T follicular helper cell (primary cell): ENCODE results near the gene EPOP.

Source experiments
- DNase-seq: peaks from one replicate; pipeline ENCODE4 v3.0.0-alpha.2; 2020; ENCODE audit warnings: low read depth

The EPOP gene

GRCh38 chr17:38705803-38706504, 31.2 kb upstream of the EPOP start:
- DNase-seq = peak; percentile 7

GRCh38 chr17:38705523-38705802, 30.7 kb upstream of the EPOP start:
- DNase-seq = no peak

- peak; percentile 79 for DNase-seq
Observed at GRCh38 chr17:38704606-38705522, 30.1 kb upstream of the EPOP start, which contains the start of gene MLLT6. MLLT6 (plus strand) TSS chr17:38705273; CDS start chr17:38705633, 360 bp downstream.

GRCh38 chr17:38703742-38704605, 29.2 kb upstream of the EPOP start:
- peak; percentile 53 for DNase-seq

- DNase-seq = no peak
Observed at GRCh38 chr17:38702916-38703741, 28.4 kb upstream of the EPOP start.

GRCh38 chr17:38702166-38702915, 27.6 kb upstream of the EPOP start:
- peak; percentile 72 for DNase-seq

- peak; percentile 51 for DNase-seq
Observed at GRCh38 chr17:38701504-38702165, 26.9 kb upstream of the EPOP start.

GRCh38 chr17:38698760-38699159, 24.0 kb upstream of the EPOP start:
- DNase-seq = no peak

GRCh38 chr17:38697061-38697820, 22.5 kb upstream of the EPOP start:
- DNase-seq = no peak

GRCh38 chr17:38693700-38694329, 19.1 kb upstream of the EPOP start:
- DNase-seq = no peak

GRCh38 chr17:38691154-38691553, 16.4 kb upstream of the EPOP start:
- DNase-seq = no peak

- DNase-seq = no peak
Observed at GRCh38 chr17:38690386-38690785, 15.6 kb upstream of the EPOP start.

- no peak for DNase-seq
Observed at GRCh38 chr17:38687286-38687685, 12.5 kb upstream of the EPOP start.

- DNase-seq = no peak
Observed at GRCh38 chr17:38685491-38685890, 10.7 kb upstream of the EPOP start.

GRCh38 chr17:38681096-38681495, 6.3 kb upstream of the EPOP start:
- no peak for DNase-seq

GRCh38 chr17:38677819-38678218, 3.1 kb upstream of the EPOP start:
- no peak for DNase-seq

- DNase-seq = peak; percentile 66
Observed at GRCh38 chr17:38676706-38677504, 2.1 kb upstream of the EPOP start.
